HG03460 (cell line): ENCODE measurements around the gene ACBD6.

Source experiments
- ATAC-seq: cut with Tn5 transposase; IDR thresholded peaks from one replicate; pipeline ENCODE4 v1.9.1; 2021; ENCODE audit not compliant: unreplicated experiment

ACBD6 gene

DNA sequence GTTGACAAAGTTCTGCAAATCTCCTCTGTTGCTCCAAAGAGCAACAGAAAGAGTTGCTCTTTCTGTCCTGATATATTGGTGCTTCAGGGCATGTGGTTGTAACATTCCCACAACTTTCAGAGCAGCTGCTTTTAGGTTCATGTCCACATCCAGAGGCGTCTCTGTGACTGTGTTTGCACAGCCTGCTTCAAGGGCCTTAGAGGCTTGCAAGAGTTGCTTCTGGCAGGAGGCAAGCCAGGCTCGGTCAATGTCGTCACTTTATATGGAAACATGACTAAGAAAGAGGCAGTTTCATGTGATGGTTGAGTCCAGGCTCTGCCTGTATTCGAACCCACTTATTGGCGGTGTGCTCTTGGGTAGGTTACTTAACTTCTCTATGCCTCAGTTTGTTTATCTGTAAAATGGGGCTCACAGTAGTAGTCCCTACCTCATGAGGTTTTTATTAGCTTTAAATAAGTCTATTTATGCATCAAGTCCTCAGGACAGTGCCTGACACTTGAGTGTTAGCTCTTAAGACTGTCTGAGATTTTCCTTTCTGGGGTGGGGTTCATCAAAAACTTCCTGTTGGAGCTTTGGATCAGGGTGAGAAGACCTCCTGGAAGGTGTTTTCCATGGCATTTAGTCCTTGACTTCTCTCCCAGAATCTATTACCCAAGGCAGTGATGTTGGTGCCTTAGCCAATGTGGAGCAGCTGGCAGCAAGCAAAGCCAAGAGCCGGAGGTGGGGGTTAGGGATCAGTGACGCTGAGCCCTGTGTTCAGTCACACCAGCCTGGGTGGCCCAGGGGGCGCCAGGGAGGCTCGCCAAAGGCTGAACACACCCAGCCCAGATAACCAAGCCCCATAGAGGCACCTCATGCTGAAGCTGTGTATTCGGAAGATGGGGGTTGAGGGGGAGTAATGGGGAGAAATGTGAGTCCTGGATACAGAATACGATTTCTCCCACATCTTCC, 253.4 kb downstream of the ACBD6 start:
- ATAC-seq: no peak

GRCh38 chr1:180248176-180248575, 254.2 kb downstream of the ACBD6 start:
- ATAC-seq: no peak

DNA sequence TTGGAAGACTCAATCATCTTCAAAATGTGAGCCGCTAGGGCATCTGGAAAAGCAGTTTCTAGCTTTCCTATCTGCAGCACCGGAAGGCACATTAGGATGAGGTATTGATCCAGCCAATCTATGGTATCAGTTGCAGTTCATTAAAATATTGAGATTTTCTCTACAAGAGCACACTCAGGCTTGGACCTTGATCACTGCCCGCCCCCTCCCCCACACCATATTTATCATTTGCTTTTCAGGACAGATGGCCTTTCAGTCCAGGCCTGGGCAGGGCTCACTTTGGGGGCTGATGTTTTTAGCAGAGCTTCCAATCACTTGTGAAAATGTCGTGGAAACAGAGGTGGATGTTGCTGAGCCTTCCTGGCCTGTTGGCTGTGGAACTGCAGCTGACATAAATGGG, 254.8 kb downstream of the ACBD6 start:
- ATAC-seq: no peak

- ATAC-seq: no peak
These were observed 255.3 kb downstream of the ACBD6 start for GRCh38 chr1:180247061-180247460.

DNA sequence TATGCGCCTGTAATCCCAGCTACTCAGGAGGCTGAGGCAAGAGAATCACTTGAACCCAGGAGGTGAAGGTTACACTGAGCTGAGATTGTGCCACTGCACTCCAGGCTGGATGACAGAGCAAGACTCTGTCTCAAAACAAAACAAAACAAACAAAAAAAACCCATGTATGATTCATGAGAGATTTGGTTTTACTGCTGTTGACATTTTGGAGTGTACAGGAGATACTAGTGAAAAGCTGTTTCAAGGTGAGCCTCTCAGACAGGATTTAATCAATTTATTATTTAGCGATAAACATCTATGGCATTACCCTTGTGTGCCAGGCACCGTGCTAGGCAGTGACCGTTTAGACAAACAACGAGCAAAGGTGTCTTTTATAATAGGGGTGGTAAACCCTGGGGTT, 255.8 kb downstream of the ACBD6 start:
- no peak for ATAC-seq

DNA sequence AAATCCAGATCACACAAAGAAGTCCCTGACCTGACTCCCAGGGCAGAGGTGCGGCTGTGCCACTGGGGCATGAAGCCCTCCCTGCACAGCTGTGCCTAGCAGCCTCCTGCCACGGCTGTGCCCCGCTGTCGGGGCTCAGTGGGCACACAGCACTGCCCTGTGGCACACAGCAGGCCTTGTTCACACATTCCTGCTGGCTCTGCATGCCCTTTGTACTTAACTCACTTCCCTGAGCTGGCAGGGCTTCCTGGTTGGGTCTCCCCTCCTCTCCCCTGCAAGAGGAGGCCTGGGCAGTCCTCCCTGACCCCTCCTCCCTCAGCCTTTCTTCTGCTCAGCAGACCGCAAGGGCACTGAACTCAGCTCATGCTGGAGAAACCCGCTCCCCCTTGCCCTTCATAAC, 257.5 kb downstream of the ACBD6 start:
- no peak for ATAC-seq

GRCh38 chr1:180243517-180244221, 258.7 kb downstream of the ACBD6 start:
- ATAC-seq: no peak

DNA sequence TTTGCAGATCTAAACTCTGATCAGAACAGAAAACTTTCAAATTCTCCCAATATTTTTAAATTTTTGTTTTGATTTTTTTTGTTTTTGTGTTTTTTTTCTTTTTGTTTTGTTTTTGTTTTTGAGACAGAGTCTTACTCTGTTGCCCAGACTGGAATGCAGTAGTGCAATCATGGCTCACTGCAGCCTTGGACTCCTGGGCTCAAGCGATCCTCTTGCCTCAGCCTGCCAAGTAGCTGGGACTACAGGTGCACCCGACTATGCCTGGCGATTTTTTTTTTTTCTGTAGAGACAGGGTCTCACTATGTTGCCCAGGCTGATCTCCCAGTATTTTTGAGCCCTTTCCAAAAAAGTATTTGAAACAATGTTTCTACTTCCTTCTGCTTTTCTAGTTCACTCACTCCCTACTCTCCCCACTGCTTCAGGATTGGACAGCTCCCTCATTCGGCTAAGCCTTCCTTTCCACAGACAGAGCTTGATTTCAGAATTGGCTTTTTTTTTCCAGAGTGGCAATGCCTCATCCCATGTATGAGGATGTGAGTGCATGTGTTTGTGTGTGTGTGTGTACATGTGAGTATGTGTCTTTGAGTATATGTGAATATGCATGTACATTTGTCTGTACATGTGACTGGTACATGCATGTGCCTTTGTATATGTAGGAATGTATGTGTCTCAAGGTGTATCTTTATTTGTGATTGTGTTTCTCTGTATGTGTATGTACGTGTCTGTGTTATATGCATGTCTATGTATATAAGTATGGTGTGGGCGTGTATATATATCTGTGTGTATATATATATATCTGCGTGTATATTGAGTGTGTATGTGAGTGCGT, 260.4 kb downstream of the ACBD6 start:
- no peak for ATAC-seq

DNA sequence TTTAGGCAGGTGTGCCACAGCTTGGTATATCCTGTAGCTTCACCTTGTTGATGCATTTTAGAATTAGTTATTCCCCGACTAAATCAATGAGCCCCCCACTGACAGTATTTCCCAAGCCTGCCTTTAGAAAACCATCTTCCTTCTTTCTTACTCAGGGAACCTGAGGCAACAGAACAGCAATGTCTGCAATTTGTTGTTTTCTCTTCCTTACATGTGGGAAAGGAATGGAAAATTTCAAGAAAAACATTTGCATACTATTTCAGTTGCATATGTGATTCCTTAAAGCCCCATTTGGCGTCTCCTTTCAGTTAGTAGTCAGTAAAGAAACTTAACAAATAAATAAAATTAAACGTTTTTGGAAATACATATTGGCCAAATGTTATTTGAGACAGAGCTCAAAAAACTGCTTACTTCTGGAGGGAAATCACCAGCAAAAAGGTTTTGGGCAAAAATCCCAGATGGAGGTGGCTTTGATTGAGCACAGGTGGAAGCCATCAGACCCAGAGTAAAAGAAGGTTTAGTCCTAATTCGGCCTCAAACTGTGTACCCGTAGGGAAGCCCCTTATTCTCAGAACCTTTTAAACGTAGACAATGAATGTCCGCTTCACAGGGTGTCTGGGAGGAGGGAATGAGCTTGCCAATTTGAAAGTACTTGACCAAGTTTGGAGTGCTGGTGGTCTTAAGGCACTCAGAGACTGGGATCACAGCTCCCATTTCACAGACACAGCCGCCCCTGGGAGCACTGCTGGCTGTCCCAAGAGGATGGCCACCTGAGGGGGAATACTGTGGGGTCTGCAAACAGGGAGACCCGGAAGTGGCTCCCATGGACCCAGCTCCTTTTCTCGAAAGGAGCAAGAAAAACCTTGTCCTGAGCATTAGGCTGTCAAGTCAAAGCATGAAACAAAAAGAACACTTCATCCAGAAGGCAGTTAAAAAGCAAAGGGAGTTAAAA, 263.0 kb downstream of the ACBD6 start:
- no peak for ATAC-seq

DNA sequence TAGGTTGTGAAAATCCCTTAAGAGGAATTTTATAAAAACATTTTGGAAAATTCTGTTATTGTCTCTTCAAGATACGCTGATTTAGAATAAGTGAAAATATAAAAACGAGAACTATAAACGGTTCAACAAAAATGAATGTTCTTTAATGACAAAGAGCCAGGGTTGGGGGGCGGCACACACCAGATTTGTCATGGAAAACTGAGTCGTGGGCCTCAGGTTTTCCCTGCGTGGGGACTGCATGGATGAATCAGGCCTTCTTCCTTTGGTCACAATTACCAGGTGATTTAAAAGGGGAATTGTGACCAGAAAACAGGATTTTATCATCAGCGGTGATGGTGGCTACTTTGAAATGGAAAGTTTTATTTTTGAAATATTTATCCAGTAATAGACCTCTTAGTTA, 263.7 kb downstream of the ACBD6 start:
- ATAC-seq: no peak
